ENCODE measurements around the gene NCOR2. TPM values are rescaled to one million over a fixed set of nuclear protein-coding genes. Genes with fewer than 3 reads are reported as not detected.

NCOR2 gene
- 100 to 1,000 TPM; 127 to 160 (median 135) TPM for total RNA-seq

DNA sequence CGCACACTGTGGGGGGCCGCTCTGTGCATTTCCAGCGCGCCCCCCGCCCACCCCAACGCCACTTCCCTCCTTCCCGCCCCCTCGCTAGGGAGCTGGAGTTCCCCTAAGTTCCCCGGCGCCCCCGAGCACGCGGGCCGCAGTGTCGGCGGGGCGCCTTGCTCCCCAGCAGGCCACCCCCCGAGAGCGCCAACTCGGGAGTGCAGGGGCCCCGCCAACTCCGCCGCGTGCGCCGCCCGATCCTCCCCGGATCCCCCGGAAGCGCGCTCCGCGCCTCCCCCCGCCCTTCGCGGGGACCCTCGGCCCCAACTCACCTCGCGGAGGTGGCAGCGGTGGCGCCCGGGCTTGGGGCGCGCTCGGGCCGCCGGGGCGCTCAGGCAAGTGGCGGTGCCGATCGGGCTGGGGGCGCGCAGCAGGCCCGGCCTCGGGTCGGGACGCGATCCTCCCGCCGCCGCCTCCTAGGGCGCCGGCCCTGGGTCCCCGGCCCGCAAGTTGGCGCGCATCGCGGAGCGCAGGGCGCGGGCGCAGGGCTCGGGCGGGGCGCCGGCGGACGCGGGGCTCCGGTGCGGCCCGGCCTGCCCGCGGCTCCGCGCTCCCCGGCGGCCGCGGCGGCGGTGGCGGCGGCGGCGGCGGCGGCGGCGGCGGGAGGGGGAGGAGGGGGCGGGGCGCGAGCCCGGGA is at the start of gene NCOR2:
Gene NCOR2 (minus strand): TSS at position 616 of the 676 bp plus-strand sequence. CDS start 72,361 bp downstream, outside the sequence.
- peak; percentile 49 to 56 for ATAC-seq
- peak within 1 kb of the TSS; percentile 93 for H3K4me3 Mint-ChIP-seq
- no peaks in the 10 kb centered on the region for H3K27me3 Mint-ChIP-seq (ENCODE audit: low read depth)

DNA sequence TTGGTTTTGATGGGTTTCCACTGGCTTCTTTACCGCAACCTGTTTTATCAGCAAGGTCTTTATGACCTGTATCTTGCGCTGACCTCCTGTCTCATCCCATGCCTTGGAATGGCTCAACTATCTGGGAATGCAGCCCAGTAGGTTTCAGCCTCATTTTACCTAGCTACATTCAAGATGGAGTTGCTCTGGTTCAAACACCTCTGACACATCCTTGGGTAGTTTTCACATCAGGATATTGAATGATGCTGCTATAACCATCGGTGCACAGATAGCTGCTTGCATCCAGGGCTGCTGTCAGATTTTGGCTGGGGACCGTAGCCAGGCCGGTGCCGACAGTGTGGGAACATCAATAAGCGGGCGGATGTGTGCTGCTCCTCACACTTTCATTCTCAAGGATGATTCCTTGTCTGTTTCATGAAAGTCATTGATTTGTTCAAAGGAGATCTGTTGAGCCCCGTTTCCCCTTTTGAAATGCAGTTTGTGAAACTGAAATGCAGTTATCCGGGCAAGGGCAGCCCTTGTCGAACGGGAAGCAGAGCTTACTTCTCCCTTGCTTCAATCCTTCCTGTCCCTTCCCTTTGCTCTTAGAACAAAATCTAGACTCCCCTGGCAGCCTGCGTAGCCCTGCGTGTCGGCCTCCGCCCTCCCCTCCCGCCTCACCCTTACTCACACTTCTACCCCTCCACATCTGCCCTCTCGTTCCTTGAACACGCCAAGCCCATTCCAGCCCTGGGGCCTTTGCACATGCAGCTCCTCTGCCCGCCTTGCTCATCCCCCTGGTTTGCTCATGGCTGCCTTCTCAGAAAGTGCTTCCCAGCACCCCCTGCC is 49.2 kb upstream of the NCOR2 start:
- peaks cover 5% of the 10 kb centered on the region for H3K4me1 Mint-ChIP-seq (ENCODE audit: low read depth)
- H3K4me3 Mint-ChIP-seq = no peak overlapping the region
- ATAC-seq = no peak
- no peaks in the 10 kb centered on the region for H3K36me3 Mint-ChIP-seq (ENCODE audit: insufficient read depth)
- no peaks in the 10 kb centered on the region for H3K9me3 Mint-ChIP-seq
- H3K27me3 Mint-ChIP-seq (ENCODE audit: low read depth) = peaks cover 2% of the 10 kb centered on the region
- DNase-seq = no peak

More for the DNA sequence above, at the start of gene NCOR2:
- peak; percentile 52 for DNase-seq
- H3K4me1 Mint-ChIP-seq (ENCODE audit: low read depth) = peaks cover 24% of the 10 kb centered on the region
- H3K9me3 Mint-ChIP-seq = no peaks in the 10 kb centered on the region
- no peaks in the 10 kb centered on the region for H3K36me3 Mint-ChIP-seq (ENCODE audit: insufficient read depth)

DNA sequence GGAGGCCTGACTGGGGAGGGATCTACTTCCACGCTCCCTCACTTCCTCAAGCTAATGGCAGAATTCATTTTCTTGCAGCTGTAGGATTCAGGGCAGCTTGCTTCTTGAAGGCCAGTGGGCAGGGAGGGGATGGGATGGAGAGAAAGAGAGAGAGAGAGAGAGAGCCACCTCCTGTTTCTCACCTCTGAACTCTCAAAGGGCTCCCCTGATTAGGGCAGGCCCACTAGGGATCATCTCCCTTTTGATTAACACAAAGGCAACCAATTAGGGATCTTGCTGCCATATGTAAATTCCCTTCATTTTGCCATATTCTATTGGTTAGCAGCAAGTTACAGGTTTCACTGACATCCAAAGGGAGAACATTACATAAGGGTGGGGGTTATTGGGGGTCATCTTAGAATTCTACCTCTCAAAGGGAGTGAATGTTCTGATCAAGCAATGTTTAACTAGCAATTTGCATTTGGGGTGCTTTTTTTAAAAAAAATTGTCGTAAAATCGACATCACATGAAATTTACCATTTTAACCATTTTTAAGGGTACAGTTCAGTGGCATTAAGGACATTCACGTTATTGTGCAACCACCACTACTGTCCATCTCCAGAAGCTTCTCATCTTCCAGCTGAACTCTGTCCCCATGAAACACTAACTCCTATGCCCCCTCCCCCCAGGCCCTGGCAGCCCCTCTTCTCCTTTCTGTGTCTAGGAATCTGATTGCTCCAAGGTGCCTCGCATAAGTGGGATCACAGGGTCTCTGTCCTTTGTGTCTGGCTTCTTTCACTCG is 47.3 kb upstream of the NCOR2 start:
- H3K36me3 Mint-ChIP-seq (ENCODE audit: insufficient read depth) = no peaks in the 10 kb centered on the region
- DNase-seq (no peak), ATAC-seq (no peak)
- peaks cover 2% of the 10 kb centered on the region for H3K27me3 Mint-ChIP-seq (ENCODE audit: low read depth)
- no peak overlapping the region for H3K4me3 Mint-ChIP-seq
- H3K4me1 Mint-ChIP-seq (ENCODE audit: low read depth) = peaks cover 10% of the 10 kb centered on the region
- H3K9me3 Mint-ChIP-seq = no peaks in the 10 kb centered on the region

DNA sequence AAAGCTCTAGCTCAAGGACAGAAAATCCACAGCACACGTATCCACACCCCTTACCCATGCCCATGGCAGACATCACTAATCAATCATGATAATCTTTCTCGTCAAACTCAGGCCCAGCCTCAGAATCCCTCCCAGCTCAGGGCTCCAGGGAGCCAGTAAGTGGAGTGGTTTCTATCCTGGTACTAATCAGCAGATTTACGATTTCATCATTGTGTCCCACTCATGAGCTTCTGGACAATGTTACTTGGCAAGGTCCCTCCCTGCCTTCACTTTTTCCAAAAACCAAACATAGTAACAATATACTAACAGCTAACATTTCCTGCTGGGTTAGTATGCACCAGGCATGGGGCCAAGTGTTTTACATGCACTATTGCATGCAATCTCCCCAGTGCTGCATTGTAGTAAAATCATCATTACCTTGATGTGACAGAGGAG is 45.8 kb upstream of the NCOR2 start:
- Mint-ChIP-seq H3K9me3 (no peaks in the 10 kb centered on the region), H3K4me3 (no peak overlapping the region), H3K4me1 (ENCODE audit: low read depth) (peaks cover 25% of the 10 kb centered on the region), H3K36me3 (ENCODE audit: insufficient read depth) (no peaks in the 10 kb centered on the region), H3K27me3 (ENCODE audit: low read depth) (peaks cover 3% of the 10 kb centered on the region)
- ATAC-seq = no peak
- DNase-seq = no peak

DNA sequence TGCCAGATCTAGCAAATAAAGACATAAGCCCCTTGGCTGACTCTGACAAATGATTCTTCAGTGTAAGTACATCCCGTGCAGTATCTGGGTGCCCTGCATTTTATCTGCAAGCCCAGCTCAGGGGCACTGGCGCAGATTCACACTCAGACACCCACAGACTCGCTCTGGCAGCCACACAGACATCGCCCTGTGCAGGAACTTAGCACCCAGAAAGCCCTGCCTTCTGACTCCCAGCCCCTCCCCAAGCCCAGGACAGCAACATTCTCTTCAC is 44.9 kb upstream of the NCOR2 start:
- DNase-seq (no peak), ATAC-seq (no peak)
- no peaks in the 10 kb centered on the region for H3K36me3 Mint-ChIP-seq (ENCODE audit: insufficient read depth)
- no peaks in the 10 kb centered on the region for H3K9me3 Mint-ChIP-seq
- H3K27me3 Mint-ChIP-seq (ENCODE audit: low read depth) = peaks cover 5% of the 10 kb centered on the region
- peaks cover 33% of the 10 kb centered on the region for H3K4me1 Mint-ChIP-seq (ENCODE audit: low read depth)
- H3K4me3 Mint-ChIP-seq = no peak overlapping the region

DNA sequence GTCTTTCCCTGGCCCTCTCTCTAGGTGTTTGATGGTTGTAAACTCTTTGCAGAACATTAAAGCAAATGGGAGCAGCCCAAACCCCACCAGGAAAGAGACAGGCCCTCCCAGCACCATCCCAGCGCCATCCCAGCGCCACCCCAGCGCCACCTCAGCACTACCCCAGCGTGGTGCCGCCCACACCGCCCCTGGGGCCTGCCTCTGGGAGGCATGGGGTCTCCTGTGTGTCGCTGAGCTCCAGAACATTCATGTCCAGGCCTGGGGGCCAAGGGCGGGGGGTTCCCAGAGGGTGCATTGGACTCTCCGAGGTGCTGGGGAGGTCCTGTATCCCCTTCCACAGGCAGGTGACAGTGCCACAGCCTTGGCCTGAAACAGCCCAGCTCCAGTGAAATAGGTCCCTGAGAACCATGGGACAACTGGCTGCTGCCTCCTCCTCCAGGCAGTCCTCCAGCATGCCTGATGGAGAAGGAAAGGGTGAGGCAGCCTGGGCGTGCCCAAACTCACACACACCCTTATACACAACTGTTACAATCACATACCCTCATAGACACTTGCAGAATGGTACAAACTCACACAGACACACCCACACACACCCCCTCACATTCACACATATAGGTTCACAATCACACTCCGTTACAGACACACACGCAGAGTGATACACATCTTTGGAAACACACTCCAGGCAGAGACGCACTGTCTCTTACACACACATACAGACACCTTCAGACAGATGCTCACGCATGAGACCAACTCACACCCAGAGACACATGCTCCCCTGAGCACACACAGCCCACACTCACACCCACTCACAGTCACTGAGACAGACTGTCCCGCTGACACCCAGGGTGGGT is 44.4 kb upstream of the NCOR2 start:
- H3K9me3 Mint-ChIP-seq = no peaks in the 10 kb centered on the region
- no peak overlapping the region for H3K4me3 Mint-ChIP-seq
- peaks cover 8% of the 10 kb centered on the region for H3K27me3 Mint-ChIP-seq (ENCODE audit: low read depth)
- H3K36me3 Mint-ChIP-seq (ENCODE audit: insufficient read depth) = no peaks in the 10 kb centered on the region
- peaks cover 32% of the 10 kb centered on the region for H3K4me1 Mint-ChIP-seq (ENCODE audit: low read depth)
- ATAC-seq (no peak), DNase-seq (no peak)

DNA sequence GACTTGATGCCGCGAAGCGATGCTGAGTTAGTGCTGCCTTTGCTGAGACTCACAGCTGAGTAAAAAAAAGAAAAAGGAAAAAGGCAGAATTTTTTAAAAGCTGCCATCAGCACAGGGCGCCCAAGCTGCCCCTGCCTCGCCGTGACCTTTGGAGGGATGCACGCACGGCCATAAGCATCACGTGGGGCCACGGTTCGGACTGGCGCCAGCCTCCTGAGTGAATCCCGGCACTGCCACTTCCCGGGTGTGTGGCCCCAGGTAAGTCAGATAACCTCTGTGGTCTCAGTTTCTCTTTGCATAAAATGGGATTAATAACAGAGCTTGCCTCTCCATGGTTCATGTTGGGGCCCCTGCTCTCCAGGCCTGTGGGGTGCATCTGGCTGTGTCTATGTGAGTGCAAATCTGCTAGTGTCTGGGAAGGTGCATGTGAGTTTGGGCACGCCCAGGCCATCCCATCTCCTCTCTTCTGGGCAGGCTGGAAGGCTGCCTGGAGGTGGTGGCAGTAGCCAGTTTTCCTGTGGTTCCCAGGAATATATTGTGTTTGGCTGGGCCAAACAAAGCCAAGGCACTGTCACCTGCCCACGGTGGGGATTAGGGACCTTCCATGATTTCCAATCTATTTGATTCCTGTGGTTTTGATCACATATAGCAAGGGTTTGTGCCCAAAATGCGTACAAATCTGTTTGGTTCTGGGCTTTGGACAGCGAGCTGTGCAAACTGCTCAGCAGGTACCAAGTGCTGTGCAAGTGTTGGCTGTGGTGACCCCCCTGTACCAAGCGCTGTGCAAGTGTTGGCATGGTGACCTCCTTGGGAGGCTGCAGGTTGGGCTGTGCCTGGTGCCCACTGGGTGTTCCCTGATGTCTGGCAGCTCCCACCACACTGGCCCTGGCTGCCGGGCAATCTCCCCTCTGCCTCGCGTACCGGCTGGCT is 43.5 kb upstream of the NCOR2 start:
- no peak for DNase-seq
- no peak for ATAC-seq
- Mint-ChIP-seq H3K4me1 (ENCODE audit: low read depth) (peaks cover 32% of the 10 kb centered on the region), H3K4me3 (no peak overlapping the region), H3K27me3 (ENCODE audit: low read depth) (peaks cover 8% of the 10 kb centered on the region), H3K36me3 (ENCODE audit: insufficient read depth) (no peaks in the 10 kb centered on the region), H3K9me3 (no peaks in the 10 kb centered on the region)

DNA sequence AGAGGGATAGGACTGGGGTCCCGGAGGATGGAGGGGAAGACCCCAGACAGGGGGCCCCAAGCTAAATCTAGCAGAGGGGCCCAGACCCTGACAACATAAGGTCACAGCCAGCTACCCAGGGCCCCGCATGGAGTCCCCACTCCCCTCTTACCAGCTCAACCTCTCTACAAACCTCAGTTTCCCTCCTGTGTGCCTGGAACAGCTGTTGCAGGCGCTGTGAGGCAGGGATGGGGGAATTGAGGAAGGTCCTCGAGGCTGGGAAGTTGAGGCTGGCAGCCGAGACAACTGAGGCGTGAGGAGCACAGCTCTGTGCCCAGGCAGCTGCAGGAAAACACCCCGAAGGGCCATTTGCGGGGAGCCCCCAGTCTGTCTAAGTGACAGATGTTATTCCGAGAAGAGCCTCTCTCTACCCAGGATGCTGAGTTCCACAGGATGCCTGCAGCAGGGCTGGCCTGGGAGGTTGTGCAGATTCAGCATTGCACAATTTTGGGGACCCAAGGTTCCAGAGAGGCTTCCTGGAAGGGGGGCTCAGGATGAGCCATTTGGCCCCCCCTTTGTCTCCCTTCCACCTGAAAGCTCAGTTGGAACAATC is 42.7 kb upstream of the NCOR2 start:
- no peak for ATAC-seq
- H3K9me3 Mint-ChIP-seq = no peaks in the 10 kb centered on the region
- peaks cover 32% of the 10 kb centered on the region for H3K4me1 Mint-ChIP-seq (ENCODE audit: low read depth)
- H3K36me3 Mint-ChIP-seq (ENCODE audit: insufficient read depth) = no peaks in the 10 kb centered on the region
- H3K27me3 Mint-ChIP-seq (ENCODE audit: low read depth) = peaks cover 8% of the 10 kb centered on the region
- DNase-seq = no peak
- no peak overlapping the region for H3K4me3 Mint-ChIP-seq

DNA sequence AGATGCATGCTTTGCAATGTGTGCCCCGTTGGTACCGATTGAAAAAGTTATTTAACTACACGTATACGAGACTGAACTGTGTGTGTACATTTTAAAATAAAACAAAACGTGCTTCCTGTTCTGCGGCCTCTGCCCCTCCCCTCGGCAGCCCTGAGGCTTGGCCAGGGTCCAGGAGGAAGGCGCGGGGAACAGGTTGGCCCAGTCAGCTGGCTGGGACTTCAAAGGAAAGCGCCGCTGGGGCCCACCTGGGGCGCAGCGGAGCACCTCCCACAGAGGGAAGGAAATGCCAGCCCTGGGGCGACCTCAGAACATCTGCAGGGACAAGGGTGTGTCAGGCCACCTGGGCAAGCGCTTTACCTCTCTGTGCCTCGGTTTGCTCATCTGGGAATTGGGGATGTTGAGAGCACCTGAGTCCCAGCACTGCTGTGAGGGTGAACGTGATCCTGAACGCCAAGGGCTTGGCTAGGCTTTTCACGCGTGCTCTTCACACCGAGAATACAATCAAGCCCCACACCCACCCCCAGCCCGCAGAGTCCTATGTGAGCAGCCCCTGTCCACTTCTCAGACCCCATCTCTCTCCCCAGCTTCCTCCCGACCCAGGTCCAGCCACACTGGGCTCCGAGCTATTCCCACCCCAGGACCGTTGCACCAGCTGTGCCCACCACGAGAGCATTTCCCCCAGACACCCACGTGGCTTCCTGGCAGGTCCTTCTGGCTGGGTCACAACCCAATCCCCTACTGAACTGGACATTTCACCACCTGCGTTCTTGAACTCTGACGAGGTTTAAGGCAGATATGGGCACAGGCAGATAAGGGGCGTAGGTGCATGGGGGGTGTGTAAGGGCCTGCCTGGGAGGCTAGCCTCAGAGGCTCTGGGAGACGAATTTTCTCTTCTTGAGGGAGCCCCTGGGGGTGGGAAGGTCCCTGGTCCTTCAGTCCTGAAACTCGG is 41.9 kb upstream of the NCOR2 start:
- peaks cover 32% of the 10 kb centered on the region for H3K4me1 Mint-ChIP-seq (ENCODE audit: low read depth)

DNA sequence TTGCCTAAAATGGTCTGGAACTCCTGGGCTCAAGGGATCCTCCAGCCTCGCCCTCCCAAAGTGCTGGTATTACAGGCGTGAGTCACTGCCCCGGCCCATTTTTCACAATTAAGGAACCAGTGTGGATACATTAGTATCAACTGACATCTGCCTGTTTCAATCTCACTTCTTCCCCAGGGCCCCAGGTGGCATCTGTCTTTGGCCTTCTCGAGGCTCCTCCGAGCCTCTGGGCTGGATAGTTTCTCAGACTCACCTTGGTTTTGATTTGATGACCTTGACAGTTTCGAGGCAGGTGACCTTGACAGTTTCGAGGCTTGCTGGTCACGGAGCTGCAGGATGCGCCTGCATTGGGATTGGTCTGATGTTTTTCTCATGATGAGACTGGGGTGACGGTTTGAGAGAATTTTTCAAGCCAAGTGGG is 41.0 kb upstream of the NCOR2 start:
- H3K36me3 Mint-ChIP-seq (ENCODE audit: insufficient read depth) = no peaks in the 10 kb centered on the region
- peaks cover 8% of the 10 kb centered on the region for H3K27me3 Mint-ChIP-seq (ENCODE audit: low read depth)
- H3K4me3 Mint-ChIP-seq = peak overlapping the region; percentile 59
- no peak for ATAC-seq
- H3K4me1 Mint-ChIP-seq (ENCODE audit: low read depth) = peaks cover 32% of the 10 kb centered on the region
- H3K9me3 Mint-ChIP-seq = no peaks in the 10 kb centered on the region
- DNase-seq = no peak

More for the DNA sequence above, 41.9 kb upstream of the NCOR2 start:
- H3K9me3 Mint-ChIP-seq = no peaks in the 10 kb centered on the region
- peaks cover 8% of the 10 kb centered on the region for H3K27me3 Mint-ChIP-seq (ENCODE audit: low read depth)
- ATAC-seq (peak; percentile 81 to 83), DNase-seq (peak; percentile 69)
- peak overlapping the region; percentile 59 for H3K4me3 Mint-ChIP-seq
- H3K36me3 Mint-ChIP-seq (ENCODE audit: insufficient read depth) = no peaks in the 10 kb centered on the region

DNA sequence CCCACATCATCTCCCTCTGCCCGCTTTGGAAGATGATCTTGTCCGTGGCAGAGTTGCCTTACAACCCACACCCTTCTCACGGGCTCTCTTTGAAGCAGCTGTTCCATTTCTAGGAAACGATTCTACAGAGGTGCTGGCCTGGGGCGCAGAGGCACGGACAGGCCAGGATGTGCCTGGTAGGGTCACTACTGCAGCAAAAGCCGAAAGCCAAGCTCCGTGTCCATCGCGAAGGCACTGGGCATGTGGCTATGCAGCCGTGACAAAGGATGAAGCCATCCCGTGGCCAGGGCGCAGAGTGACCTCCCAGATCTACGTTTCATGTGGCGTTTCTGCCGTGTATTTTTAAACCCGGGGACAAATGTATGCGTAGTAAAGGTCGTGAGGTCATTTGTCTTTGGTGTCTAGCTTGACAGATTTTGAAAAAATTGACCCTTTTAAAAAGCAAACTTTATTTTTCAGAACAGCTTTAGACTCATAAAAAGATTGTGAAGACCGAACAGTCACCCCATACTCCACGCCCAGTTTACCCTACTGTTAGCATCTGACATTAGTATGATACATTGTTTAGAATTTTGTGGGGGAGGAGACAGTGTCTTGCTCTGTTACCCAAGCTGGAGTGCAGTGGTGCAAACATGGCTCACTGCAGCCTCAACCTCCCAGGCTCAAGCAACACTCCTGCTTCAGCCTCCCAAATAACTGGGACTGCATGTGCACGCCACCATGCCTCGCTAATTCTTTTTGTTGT is 40.4 kb upstream of the NCOR2 start:
- H3K36me3 Mint-ChIP-seq (ENCODE audit: insufficient read depth) = no peaks in the 10 kb centered on the region
- H3K4me1 Mint-ChIP-seq (ENCODE audit: low read depth) = peaks cover 32% of the 10 kb centered on the region
- peaks cover 8% of the 10 kb centered on the region for H3K27me3 Mint-ChIP-seq (ENCODE audit: low read depth)
- ATAC-seq (no peak), DNase-seq (no peak)
- no peak overlapping the region for H3K4me3 Mint-ChIP-seq
- H3K9me3 Mint-ChIP-seq = no peaks in the 10 kb centered on the region
